PC-9 (cell line): ENCODE data around the gene CNOT3.

ENCODE experiments used
- CTCF ChIP-seq: fragments of 200-600 bp; sonication (generic); conservative IDR thresholded peaks from 2 replicates; pipeline ENCODE4 v1.6.1; 2017; ENCODE audit warnings: mixed run types, antibody characterized with exemption, mild to moderate bottlenecking, moderate library complexity
- EZH2 ChIP-seq: fragments of 200-600 bp; sonication (generic); IDR thresholded peaks from 2 replicates; pipeline ENCODE4 v1.8.0; 2017; ENCODE audit warnings: antibody characterized with exemption, low read depth

GRCh38 chr19:54186351-54186750, 48.8 kb downstream of the CNOT3 start:
- TF ChIP-seq CTCF (no peak), EZH2 (no peak)
